ENCODE measurements around the gene CDH4. TPM values are rescaled to one million over a fixed set of nuclear protein-coding genes. Genes with fewer than 3 reads are reported as not detected.

CDH4 gene
- total and polyA plus RNA-seq, 2 of the 4 experiments (the other 2 are of a cell fraction): 1.6 to 3.5 TPM

DNA sequence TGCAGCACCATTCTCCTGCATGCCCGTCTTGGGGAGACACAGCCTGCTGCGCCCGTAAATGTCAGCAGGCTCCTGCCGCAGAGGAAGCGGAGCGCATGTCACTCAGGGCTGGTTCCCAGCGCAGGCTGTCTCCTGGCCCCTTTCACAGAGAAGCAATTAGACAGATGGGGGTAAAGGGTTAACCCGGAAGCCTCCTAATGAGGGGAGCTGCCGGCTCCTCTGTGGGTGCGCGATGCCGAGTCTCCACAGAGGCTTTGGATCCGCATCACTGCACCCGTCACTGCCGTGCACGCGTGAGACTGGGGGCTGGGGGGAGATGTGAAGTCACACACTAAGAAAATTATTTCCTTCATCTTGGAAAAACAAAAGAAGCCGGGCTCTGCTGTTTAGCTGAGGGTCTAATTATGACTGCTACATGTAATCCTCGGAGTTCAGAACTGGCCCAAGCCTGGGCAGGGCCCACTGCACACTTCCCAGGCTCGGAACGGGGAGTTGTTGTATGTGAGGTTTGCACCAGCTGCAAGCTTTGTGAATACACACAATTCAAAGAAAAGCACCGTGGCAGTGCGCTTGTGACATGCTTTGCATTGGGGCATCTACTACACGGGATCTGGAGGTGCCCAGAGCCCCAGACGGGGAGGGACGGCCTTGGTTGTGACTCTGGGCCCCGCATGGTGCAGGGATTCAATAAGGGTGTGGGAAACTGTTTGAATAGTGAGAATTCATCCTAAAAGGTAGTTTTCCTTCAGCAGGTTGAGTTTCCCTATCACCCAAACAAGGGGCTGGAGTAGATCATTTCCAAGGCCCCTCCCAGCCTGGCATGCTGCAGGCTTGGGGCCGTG, 482.1 kb downstream of the CDH4 start:
- no peaks in the 10 kb centered on the region for H3K4me1 ChIP-seq (ENCODE audit: control insufficient read depth, insufficient read depth, low read length)
- no peak overlapping the region for H2BK5ac ChIP-seq (ENCODE audit: low read depth, low read length, poor library complexity, severe bottlenecking)
- no peaks in the 10 kb centered on the region for H4K20me1 ChIP-seq (ENCODE audit: insufficient read depth, low read length)
- no peaks in the 10 kb centered on the region for H3K9me1 ChIP-seq (ENCODE audit: insufficient read depth, low read length)
- peaks cover 6% of the 10 kb centered on the region; the same call in 1 of the 2 replicates for H3K27me3 ChIP-seq (ENCODE audit: control insufficient read depth, insufficient read depth, low read length)
- H4K8ac ChIP-seq (ENCODE audit: low read depth in 2 of 2, low read length in 2 of 2): no peak overlapping the region
- no peak overlapping the region for H3K56ac ChIP-seq (ENCODE audit: extremely low read depth, insufficient read depth, low read length)
- no peak overlapping the region for H3K4me2 ChIP-seq (ENCODE audit: low read depth, low read length)
- ChIA-PET POLR2A (ENCODE audit: unreplicated experiment) (no interaction called here), CTCF (interaction anchor here (1.4 kb wide), 1 partner anchor 9 kb away, joined by 4 read pairs; no protein-coding TSS in a partner anchor)
- no peaks in the 10 kb centered on the region for H3K79me1 ChIP-seq (ENCODE audit: low read depth in 1 of 2, low read length in 2 of 2)
- H3K23ac ChIP-seq (ENCODE audit: low read depth, low read length): no peak overlapping the region
- H3K14ac ChIP-seq (replicated peaks; ENCODE audit: low read depth, low read length): no peak overlapping the region
- 90% methylated on average over 4 of the region's 28 CpGs; no CpG with 5 or more reads in 1 of the 2 experiments for WGBS, 2 experiments (ENCODE audit: extremely low coverage in 2 of 2, insufficient read length in 1 of 2)
- H4K91ac ChIP-seq (ENCODE audit: insufficient read depth, low read depth, low read length): no peak overlapping the region
- H3K9me3 ChIP-seq (ENCODE audit: control insufficient read depth, insufficient read depth, low read length): no peaks in the 10 kb centered on the region
- in situ Hi-C loops (cut with MboI; ENCODE audit: low sequenced_read_pairs): no loop called here
- H2BK15ac ChIP-seq (ENCODE audit: low read depth, low read length): no peak overlapping the region
- ATAC-seq (ENCODE audit: low read depth): no peak
- H2AK9ac ChIP-seq (replicated peaks; ENCODE audit: low read depth, low read length, poor library complexity): peak overlapping the region; percentile 73
- H3K9ac ChIP-seq (ENCODE audit: low read depth, low read length): no peak overlapping the region
- intact Hi-C loops (cut with micrococcal nuclease): no loop called here
- H3K27ac ChIP-seq (ENCODE audit: insufficient read depth, low read length): no peak overlapping the region
- no peak overlapping the region for H2BK120ac ChIP-seq (ENCODE audit: low read depth, low read length)
- H2AK5ac ChIP-seq (ENCODE audit: low read depth, low read length): no peak overlapping the region
- no peak overlapping the region for H2AFZ ChIP-seq (replicated peaks; ENCODE audit: low read length, poor library complexity)
- TF ChIP-seq, protein P1, sequence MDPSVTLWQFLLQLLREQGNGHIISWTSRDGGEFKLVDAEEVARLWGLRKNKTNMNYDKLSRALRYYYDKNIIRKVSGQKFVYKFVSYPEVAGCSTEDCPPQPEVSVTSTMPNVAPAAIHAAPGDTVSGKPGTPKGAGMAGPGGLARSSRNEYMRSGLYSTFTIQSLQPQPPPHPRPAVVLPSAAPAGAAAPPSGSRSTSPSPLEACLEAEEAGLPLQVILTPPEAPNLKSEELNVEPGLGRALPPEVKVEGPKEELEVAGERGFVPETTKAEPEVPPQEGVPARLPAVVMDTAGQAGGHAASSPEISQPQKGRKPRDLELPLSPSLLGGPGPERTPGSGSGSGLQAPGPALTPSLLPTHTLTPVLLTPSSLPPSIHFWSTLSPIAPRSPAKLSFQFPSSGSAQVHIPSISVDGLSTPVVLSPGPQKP (IDR thresholded peaks at IDR 0.05; ENCODE audit: borderline replicate concordance, low read depth, low read length): no peak
- TF ChIP-seq MAFK (IDR thresholded peaks at IDR 0.05; ENCODE audit: low read depth, low read length) (no peak), RAD21 (IDR thresholded peaks at IDR 0.05; ENCODE audit: low read length) (no peak), SMC3 (IDR thresholded peaks at IDR 0.05; ENCODE audit: low read depth, low read length) (no peak), MXI1 (IDR thresholded peaks at IDR 0.05; ENCODE audit: borderline replicate concordance, low read depth, low read length) (no peak), CHD1 (IDR thresholded peaks at IDR 0.05; ENCODE audit: low read depth, low read length) (no peak), BHLHE40 (IDR thresholded peaks at IDR 0.05; ENCODE audit: low read depth, low read length) (no peak)
- TF ChIP-seq, protein P2, sequence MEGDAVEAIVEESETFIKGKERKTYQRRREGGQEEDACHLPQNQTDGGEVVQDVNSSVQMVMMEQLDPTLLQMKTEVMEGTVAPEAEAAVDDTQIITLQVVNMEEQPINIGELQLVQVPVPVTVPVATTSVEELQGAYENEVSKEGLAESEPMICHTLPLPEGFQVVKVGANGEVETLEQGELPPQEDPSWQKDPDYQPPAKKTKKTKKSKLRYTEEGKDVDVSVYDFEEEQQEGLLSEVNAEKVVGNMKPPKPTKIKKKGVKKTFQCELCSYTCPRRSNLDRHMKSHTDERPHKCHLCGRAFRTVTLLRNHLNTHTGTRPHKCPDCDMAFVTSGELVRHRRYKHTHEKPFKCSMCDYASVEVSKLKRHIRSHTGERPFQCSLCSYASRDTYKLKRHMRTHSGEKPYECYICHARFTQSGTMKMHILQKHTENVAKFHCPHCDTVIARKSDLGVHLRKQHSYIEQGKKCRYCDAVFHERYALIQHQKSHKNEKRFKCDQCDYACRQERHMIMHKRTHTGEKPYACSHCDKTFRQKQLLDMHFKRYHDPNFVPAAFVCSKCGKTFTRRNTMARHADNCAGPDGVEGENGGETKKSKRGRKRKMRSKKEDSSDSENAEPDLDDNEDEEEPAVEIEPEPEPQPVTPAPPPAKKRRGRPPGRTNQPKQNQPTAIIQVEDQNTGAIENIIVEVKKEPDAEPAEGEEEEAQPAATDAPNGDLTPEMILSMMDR (conservative IDR thresholded peaks at IDR 0.05; ENCODE audit: low read depth, low read length): no peak
- TF ChIP-seq, protein P3, sequence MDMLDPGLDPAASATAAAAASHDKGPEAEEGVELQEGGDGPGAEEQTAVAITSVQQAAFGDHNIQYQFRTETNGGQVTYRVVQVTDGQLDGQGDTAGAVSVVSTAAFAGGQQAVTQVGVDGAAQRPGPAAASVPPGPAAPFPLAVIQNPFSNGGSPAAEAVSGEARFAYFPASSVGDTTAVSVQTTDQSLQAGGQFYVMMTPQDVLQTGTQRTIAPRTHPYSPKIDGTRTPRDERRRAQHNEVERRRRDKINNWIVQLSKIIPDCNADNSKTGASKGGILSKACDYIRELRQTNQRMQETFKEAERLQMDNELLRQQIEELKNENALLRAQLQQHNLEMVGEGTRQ (IDR thresholded peaks at IDR 0.05; ENCODE audit: low read depth, low read length): no peak
- no peak overlapping the region for H3K4me3 ChIP-seq (ENCODE audit: insufficient read depth, low read depth, low read length)
- dilution Hi-C loops (cut with HindIII; ENCODE audit: low sequenced_read_pairs, unreplicated experiment): no loop called here
- no peak overlapping the region for H4K5ac ChIP-seq (ENCODE audit: low read depth, low read length)
- H2BK20ac ChIP-seq (ENCODE audit: low read depth, low read length): no peak overlapping the region
- no TSS peak for BruUV-seq (replicated peaks)
- DNase-seq: no peak
- H3K36me3 ChIP-seq (ENCODE audit: control insufficient read depth, insufficient read depth, low read length): no peaks in the 10 kb centered on the region
- no peak overlapping the region for H3K18ac ChIP-seq (ENCODE audit: low read depth, low read length)
- H3K4ac ChIP-seq (ENCODE audit: low read depth, low read length): no peak overlapping the region

All from IMR-90 (cell line).